ENCODE measurements around the gene XXYLT1.

The XXYLT1 gene

DNA sequence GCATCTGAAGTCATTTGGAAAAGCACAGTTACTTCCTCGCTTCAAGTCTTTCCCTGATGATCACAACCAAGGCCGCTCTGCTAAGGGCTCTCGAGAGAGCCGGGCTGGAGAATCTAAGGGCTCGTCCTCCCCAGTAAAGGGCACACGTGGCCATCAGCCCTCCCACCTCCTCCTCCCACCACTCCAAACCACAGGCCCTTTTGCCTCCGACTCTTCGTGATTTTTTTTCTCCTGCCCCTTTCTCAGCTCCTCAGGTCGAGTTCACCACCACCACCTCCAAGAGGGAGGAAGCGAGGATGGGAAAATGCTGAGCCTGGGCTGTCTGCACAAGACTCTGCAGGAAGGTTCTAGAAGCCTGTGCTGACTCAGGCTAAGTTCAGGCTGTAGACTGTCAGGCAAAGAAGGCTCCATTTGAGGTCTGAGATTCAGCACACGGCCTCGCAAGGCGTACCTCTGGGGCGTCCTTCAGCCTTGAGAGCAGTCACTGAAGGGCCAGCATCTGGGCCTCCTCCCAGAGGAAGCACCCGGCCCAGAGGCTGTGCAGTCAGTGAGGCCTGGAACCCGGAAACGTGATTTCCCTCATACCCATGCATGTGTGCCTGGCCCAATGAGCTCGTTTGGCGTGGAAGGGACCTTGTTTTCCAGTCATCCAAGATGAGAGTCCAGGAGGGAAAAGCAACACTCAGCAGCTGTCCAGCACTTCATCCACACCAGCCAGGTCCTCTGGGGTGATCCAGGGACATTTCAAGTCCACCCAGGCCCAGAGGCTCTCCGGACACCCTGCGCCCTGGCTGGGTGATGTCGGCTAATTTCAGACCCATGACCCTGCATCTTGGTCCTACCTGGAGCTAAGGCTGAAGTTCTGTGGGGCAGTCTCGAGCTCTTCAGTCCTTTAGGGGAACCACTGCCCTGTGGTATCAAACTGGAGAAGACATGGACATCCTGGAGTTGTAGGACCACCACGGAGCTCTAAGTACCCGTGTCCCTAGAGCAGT, 196.8 kb downstream of the XXYLT1 start:
- intact Hi-C loops (cut with DNase I): no loop called here
- DNase-seq: peak in 7 of 42 donors; percentile 1 to 22 (median 12)

DNA sequence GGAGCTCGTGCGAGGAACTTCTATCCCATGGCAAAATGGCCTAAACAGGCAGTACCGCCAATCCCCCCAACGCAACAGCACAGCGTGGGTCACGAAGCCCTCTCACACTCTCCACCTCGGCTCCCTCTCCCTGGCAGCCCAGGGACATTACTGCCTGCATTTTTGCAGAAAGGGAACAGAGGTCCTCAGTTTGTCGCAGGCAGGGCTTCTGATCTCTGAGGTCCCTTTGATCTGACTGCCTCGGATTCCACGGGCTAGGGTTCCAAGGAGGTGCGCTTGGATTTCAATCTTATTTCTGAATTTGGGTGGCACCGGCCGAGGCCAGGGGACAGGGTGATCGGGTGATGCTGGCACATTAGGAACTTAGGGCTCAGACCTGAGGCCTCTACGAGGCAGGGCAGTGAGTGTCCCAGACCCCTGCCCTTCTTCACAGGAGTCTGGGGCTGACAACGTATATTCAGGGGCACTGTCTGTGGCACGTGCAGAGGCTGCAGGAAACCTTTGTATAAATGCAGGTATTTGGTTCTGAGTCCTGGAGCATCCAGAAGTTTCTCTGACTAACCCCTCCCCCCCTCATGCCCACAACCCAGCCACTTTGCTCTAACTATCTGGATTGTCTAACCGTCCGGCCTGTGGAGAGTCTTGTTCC, 197.9 kb downstream of the XXYLT1 start:
- intact Hi-C loops (cut with DNase I): no loop called here
- DNase-seq: peak in 5 of 42 donors; percentile 2 to 29 (median 12)

DNA sequence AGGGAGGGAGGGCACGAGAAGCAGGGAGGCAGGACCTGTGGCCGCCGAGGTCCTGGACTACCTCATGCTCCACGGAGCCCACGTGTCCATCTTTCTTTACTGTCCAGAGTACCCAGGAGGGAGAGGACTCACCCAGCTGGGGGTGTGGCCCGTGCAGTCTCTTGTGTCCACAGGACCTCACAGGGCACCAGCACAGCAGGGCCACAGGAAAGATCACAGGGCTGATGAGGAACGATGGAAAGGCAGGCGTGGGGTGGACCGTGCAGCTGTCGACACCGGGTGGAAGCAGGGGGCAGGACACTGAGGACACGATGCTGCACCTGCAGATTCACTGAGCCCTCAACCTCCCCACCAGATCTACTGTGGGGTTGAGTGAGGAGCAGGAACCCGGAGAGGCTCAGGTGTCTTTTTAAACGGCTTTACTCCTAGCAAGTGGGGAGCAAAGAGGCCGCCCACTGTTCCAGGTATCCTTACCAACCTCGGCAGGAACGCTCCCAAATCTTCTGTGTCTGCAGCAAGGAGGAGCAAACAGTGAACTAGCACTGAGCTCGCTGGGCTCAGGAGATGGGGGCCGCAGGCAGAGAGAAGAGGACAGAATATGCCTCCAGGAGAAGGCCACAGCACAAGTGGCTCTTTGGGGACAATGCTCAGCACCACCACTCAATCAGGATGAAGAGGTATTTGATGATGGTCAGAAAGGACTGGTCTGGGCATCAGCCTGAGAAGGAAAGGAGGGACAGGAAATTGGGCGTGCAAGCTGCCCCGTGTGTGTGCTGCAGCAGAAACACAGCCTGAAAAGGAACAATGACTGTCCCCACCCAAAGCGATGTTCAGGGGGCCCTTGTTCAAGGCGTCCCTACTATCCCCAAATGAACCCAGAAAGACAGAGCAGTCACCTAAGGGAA, 198.8 kb downstream of the XXYLT1 start:
- intact Hi-C loops (cut with DNase I): no loop called here
- peak in 7 of 42 donors; percentile 4 to 32 (median 17) for DNase-seq

DNA sequence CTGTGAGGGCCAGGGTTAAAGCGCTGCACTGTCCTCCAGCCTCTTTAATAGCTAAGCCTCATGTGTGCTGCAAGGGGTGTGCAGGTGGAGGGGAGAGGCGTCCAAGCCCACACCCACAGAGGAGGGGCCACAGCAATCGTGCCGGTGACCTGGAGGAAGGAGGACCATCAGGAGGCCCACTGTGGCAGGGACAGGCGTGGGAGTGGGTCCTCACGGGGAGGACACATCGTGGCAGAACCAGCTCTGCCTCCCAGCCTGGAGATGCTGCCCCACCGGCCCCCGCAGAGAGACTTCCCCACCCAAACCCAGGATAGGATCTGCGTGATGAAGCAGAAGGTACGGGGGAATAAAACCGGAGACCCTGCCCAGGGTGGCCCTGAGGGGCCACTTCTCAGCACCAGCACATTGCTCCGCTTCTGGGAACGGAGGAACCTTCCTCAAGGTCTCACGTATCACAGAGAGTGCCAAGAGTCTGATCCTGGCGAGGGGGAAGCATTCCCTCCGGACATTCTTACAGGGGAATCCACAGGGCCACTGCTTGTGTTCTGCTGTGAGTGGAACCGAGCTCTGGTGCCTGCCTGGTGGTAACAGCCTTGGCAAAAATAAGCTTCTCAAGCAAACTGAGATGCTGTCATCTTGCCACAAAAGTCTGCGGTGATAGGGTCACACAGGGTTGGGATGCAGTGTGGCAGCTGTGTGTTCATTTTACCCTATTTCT, 199.8 kb downstream of the XXYLT1 start:
- DNase-seq: peak in 6 of 42 donors; percentile 2 to 37 (median 14)

DNA sequence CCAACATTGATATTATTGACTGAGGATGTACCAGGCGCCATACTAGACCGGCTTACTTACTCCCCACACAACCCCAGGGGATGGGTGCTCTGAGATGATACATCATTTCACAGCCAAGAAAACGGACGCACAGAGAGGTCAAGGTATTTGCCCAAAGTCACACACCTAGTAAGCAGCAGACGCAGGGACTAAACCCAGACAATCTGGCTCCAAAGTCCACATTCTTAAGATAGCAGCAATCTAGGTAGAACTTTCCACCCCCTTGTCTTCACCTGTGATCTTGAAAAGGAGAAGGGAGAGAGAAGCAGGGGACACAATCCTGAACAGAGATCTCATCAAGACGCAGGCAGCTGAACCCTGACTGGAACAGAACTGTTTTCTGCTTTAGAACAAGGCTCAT, 200.6 kb downstream of the XXYLT1 start:
- DNase-seq: peak in 2 of 42 donors; percentile 7 to 10

More for the DNA sequence above, 199.8 kb downstream of the XXYLT1 start:
- intact Hi-C loops (cut with DNase I): no loop called here

DNA sequence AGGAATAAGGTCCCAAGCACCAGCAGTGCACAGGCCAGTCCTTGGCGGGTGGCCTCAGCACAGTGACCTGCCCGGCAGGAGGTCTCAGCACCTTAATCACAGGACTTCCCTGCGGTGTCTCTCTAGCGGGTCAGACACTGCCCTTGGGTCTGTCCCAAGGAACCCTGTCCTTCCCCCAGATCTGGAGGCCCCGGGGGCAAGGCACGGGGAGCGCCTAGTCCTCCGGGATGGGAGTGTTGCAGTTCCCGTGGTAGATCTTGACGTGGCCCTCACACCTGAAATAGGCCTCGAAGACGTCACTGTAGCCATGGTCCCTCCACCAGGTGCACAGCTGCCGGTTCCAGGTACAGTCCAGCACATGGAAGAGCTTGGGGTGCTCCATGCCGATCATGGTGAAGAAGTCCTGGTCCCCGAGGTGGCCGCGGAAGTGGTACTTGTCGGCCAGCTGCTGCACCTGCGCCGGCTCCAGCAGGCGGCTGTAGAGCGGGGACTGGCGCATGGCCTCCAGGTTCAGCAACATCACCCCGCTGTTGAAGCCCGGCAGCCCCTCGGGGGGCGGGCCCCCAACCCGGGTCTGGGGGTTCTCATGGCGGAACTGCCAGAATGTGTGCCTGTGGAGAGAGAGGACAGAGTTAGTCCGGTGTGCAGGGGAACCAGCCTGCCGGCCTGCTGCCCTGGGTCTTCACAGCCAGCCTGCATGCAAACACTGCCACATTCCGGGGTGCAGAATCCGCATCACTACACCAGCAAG, 201.3 kb downstream of the XXYLT1 start:
- intact Hi-C loops (cut with DNase I): no loop called here
- peak in 7 of 42 donors; percentile 2 to 34 (median 19) for DNase-seq

More for the DNA sequence above, 200.6 kb downstream of the XXYLT1 start:
- intact Hi-C loops (cut with DNase I): no loop called here

DNA sequence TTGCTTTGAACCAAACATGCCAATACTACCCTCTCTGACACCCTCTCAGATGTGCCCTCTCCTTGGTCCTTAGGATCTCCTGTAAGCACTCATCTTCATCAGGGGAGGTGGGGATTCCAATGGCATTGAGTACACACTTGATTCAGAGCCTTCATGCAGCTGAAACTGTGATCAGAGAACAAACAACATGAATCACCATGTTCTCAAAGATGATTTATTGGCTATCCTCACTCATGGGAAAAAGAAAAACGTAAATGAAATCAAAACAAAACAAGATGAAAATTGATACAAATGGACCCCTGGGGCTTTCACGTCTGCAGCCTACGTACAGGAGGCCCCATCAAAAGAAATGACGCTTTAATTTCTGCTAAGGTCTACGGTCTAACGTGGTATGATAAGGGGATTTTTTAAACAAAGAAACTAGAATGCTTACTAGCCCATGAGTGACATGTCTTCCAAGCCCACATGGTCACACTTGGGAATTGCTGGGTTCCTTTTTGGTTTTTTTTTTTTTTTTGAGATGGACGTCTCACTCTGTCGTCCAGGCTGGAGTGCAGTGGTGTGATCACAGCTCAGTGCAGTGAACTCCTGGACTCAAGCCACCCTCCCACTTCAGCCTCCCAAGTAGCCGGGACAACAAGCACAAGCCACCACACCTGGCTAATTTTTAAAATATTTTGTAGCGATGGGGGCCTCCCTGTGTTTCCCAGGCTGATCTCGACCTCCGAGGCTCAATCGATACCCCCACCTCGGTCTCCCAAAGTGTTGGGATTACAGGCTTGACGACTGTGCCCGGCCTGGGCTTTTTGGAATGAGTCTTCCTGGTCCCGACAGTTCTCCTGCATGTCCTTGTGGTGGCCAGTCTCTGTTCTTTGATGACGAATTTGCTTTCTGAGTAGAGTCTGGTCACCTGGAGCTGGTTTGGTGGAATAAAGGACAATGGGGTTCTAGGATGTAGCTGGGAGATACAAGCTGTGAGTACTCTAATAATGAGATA, 202.6 kb downstream of the XXYLT1 start:
- intact Hi-C loops (cut with DNase I): no loop called here

DNA sequence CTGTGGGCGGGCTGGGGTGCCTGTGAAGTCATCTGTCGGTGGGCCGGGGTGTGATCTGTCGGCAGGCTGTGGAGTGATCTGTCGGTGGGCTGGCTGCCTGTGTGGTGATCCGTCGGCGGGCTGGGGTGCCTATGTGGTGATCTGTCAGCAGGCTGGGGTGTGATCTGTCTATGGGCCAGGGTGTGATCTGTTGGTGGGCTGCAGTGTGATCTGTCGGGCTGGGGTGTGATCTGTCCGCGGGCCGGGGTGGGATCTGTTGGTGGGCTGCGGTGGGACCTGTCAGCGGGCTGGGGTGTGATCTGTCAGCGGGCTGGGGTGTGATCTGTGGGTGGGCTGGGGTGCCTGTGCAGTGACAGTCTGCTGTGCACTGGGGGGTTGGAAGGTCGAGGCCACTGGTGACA, 204.5 kb downstream of the XXYLT1 start:
- intact Hi-C loops (cut with DNase I): no loop called here
- peak in 2 of 42 donors; percentile 2 to 21 for DNase-seq

More for the DNA sequence above, 202.6 kb downstream of the XXYLT1 start:
- DNase-seq: peak in 8 of 42 donors; percentile 0 to 32 (median 8)

DNA sequence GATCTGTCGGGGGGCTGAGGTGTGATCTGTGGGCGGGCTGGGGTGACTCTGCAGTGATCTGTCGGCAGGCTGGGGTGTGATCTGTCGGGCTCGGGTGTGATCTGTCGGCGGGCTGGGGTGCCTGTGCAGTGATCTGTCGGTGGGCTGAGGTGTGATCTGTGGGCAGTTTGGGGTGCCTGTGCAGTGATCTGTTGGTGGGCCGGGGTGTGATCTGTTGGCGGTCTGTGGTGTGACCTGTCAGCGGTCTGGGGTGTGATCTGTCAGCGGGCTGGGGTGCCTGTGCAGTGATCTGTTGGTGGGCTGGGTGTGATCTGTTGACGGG, 205.1 kb downstream of the XXYLT1 start:
- peak in 2 of 42 donors; percentile 0 to 11 for DNase-seq
- intact Hi-C loops (cut with DNase I): no loop called here

DNA sequence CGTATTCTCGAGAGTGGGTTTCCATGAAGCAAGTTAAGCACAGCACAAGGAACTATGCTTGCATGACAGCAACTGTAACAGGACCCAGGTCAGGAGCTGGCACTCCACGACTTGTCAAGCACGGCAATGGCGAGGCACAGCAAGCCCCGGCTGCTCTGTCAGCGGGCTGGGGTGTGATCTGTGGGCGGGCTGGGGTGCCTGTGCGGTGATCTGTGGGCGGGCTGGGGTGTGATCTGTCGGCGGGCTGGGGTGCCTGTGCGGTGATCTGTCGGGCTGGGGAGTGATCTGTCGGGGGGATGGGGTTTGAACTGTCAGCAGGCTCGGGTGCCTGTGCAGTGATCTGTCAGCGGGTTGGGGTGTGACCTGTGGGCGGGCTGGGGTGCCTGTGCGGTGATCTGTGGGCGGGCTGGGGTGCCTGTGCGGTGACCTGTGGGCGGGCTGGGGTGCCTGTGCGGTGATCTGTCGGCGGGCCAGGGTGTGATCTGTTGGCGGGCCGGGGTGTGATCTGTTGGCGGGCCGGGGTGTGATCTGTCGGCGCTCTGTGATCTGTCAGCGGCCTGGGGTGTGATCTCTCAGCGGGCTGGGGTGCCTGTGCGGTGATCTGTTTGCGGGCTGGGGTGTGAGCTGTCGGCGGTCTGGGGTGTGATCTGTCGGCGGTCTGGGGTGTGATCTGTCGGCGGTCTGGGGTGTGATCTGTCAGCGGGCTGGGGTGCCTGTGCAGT, 205.7 kb downstream of the XXYLT1 start:
- intact Hi-C loops (cut with DNase I): no loop called here
- peak in 4 of 42 donors; percentile 11 to 27 (median 16) for DNase-seq

DNA sequence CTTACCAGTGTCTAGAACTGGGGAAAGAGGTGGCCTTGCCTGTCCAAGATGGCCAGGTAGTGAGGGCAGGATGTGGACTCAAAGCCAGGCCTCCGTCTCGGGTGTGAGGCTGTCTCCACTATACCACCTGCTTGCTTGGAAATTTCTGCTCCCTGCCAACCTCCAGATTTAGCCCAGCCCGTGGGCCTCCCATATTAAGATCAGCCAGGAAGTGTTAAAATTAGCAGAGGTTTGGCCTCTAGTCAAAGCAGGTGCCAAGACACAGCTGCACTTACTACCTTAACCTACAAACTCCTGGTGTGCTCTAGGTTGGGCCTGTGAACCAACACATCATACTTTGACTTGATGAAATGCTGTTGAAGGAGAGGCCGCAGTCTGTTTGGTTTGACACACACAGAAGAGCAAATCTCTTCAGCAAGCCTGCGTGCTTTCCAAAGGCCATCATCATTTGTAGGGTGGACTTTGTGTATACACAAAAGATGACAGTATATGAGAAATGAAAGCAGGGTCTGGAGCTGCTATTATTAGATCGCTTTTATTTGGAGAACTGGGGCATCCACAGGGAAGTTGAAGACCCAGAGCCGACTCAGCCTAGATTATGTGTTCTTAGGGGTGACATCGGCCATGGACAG, 206.5 kb downstream of the XXYLT1 start:
- no peak for DNase-seq

DNA sequence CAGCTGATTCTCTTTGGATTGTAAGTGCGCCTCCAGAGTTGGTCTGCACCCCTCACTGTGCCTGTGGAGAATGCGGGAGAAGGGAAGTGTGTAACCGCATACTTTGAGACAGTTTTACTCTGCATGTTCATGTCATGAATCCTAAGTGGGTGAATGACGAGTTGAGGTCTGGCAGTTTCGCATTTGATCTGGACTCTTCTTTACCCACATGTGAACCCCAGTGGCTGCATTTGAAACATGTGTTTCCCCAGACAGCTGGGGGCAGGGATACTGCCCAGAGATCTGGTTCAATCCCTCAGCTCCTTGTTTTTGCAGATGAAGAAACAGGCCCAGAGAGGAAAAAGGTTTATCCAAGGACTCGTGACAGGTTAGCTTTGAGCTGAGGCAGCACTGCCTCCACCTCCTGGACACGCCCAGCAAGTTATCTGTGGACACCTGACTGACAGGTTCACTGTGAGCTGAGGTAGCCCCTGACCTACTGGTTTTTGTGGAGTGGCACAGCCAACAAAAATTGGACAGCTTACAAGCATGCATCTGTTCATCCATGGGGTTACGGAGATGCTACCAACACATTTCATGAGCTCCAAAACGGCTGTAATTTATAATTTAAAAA, 207.3 kb downstream of the XXYLT1 start:
- DNase-seq: no peak
- intact Hi-C loops (cut with DNase I): no loop called here

More for the DNA sequence above, 206.5 kb downstream of the XXYLT1 start:
- intact Hi-C loops (cut with DNase I): no loop called here

DNA sequence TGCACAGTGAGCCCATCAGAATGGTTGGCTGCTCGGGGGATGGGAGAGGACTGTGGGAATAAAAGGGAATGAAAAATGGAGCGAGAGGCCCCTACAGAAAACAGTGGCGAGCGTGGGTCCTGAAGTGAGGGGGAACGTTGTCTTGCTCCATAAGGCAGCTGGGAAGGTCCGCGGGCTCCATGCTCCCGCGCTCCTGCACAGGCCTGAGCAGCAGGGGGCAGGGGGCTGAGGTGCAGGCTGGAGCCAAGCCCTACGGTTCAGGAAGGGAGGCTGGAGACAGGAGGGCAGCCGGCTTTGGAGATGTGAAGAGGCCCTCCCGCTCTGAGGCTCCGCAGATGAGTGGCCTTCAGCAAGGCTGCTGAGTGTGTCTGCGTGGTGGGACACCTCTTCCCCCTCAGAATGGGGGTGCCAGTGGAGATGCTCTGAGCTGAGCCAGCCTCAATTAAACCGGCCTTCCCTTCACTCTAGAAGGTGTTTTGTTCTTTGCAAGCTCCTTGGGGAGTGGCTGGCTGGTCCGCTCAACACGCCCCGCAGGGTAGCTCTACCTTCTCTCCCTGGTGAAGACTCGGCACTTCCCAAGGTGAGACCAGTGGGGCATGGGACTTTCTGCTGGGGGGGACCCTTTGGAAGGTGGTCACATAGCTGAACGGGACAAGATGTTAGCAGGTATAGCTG, 208.0 kb downstream of the XXYLT1 start:
- DNase-seq: no peak
- intact Hi-C loops (cut with DNase I): no loop called here
